ENCODE data around the gene BSDC1. TPM values are rescaled to one million over a fixed set of nuclear protein-coding genes. Genes with fewer than 3 reads are reported as not detected.
"Not testable (repeated sequence)": the region's sequence is repeated elsewhere in the genome, so short reads cannot be mapped to it uniquely, and the experiment has no call there.

Gene BSDC1
- total RNA-seq (78.7 and 79.5 TPM in 2 replicates), polyA plus RNA-seq (56.2 and 56.7 TPM in 2 replicates)

DNA sequence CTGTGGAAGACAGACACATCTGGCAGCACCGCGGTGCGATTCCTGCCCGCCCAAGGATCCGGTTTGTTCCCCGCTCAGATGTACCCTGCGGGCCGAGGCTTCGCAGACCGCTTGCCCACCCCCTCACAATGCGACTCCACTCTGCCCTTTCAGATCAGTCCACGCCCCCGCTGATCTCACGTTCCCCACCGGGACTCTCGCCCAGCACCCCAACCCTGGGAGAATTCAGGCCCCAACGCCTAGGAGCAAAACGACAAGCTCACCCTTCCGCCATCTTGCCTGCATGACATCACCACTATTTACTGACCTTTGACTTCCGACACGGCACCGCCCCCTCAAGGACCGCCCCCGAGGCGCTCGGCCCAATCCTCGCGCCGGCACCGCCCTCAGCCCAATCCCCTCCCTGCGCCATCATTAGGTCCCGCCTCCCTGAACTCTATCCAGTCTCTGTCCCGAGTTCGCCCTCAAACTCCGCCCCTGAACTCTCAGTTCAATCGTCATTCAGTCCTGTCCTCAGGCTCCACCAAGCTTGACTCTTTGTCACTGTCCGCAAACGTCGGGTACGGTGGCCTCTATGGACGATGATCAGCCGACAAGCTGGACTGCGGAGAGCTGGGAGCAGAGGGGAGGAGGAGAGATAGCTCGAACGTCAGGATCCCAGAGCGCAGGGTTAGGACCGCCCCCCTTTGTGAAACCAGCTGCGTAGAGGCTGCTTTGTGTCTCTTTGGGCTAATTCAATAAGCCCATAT is at the start of gene BSDC1:
Gene BSDC1 (minus strand): TSS at position 301 of the 749 bp plus-strand sequence. CDS start 27 bp downstream, at position 274.
- H3K27ac ChIP-seq, result peak within 1 kb of the TSS; percentile 96
- H3K4me3 ChIP-seq, result peak within 1 kb of the TSS; percentile 77
- H3K9me3 ChIP-seq (ENCODE audit: low read depth), result no peaks in the 10 kb centered on the region
- TF ChIP-seq, protein P1, sequence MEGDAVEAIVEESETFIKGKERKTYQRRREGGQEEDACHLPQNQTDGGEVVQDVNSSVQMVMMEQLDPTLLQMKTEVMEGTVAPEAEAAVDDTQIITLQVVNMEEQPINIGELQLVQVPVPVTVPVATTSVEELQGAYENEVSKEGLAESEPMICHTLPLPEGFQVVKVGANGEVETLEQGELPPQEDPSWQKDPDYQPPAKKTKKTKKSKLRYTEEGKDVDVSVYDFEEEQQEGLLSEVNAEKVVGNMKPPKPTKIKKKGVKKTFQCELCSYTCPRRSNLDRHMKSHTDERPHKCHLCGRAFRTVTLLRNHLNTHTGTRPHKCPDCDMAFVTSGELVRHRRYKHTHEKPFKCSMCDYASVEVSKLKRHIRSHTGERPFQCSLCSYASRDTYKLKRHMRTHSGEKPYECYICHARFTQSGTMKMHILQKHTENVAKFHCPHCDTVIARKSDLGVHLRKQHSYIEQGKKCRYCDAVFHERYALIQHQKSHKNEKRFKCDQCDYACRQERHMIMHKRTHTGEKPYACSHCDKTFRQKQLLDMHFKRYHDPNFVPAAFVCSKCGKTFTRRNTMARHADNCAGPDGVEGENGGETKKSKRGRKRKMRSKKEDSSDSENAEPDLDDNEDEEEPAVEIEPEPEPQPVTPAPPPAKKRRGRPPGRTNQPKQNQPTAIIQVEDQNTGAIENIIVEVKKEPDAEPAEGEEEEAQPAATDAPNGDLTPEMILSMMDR (IDR thresholded peaks at IDR 0.05; ENCODE audit: low read depth, low read length), result no peak
- no peaks in the 10 kb centered on the region for H3K27me3 ChIP-seq
- peak; percentile 99 for DNase-seq (ENCODE audit: low read depth in 1 of 2, low spot score in 1 of 2)
- H3K4me1 ChIP-seq (ENCODE audit: low read depth), result peaks cover 7% of the 10 kb centered on the region
- H3K36me3 ChIP-seq, result peaks cover under 1% of the 10 kb centered on the region

- DNase-seq (ENCODE audit: low read depth in 1 of 2, low spot score in 1 of 2); H3K4me1 ChIP-seq (ENCODE audit: low read depth); H3K36me3 ChIP-seq; H3K9me3 ChIP-seq (ENCODE audit: low read depth); H3K27ac ChIP-seq; H3K4me3 ChIP-seq; H3K27me3 ChIP-seq: not testable (repeated sequence)
These were observed 47.2 kb upstream of the BSDC1 start for GRCh38 chr1:32441467-32441866.

GRCh38 chr1:32438777-32439176 is 44.5 kb upstream of the BSDC1 start:
- not testable (repeated sequence) for H3K36me3 ChIP-seq; H3K27ac ChIP-seq; H3K4me1 ChIP-seq (ENCODE audit: low read depth); DNase-seq (ENCODE audit: low read depth in 1 of 2, low spot score in 1 of 2); H3K4me3 ChIP-seq; H3K27me3 ChIP-seq; H3K9me3 ChIP-seq (ENCODE audit: low read depth)

- Histone ChIP-seq H3K27ac (no peak overlapping the region), H3K36me3 (no peaks in the 10 kb centered on the region), H3K4me1 (ENCODE audit: low read depth) (no peaks in the 10 kb centered on the region), H3K4me3 (no peak overlapping the region), H3K27me3 (no peaks in the 10 kb centered on the region), H3K9me3 (ENCODE audit: low read depth) (no peaks in the 10 kb centered on the region)
- no peak for DNase-seq (ENCODE audit: low read depth in 1 of 2, low spot score in 1 of 2)
- TF ChIP-seq, protein P1 (IDR thresholded peaks at IDR 0.05; ENCODE audit: low read depth, low read length), result no peak
These were observed 43.9 kb upstream of the BSDC1 start for GRCh38 chr1:32438136-32438535.

- Histone ChIP-seq H3K27ac (no peak overlapping the region), H3K27me3 (no peaks in the 10 kb centered on the region), H3K36me3 (no peaks in the 10 kb centered on the region), H3K4me1 (ENCODE audit: low read depth) (no peaks in the 10 kb centered on the region), H3K9me3 (ENCODE audit: low read depth) (no peaks in the 10 kb centered on the region), H3K4me3 (no peak overlapping the region)
- no peak for DNase-seq (ENCODE audit: low read depth in 1 of 2, low spot score in 1 of 2)
- TF ChIP-seq, protein P1 (IDR thresholded peaks at IDR 0.05; ENCODE audit: low read depth, low read length), result no peak
These were observed 37.6 kb upstream of the BSDC1 start for GRCh38 chr1:32431736-32432400.

GRCh38 chr1:32427264-32427963 is 33.2 kb upstream of the BSDC1 start:
- Histone ChIP-seq H3K27me3 (no peaks in the 10 kb centered on the region), H3K4me1 (ENCODE audit: low read depth) (no peaks in the 10 kb centered on the region), H3K36me3 (no peaks in the 10 kb centered on the region), H3K27ac (no peak overlapping the region), H3K4me3 (no peak overlapping the region), H3K9me3 (ENCODE audit: low read depth) (no peaks in the 10 kb centered on the region)
- TF ChIP-seq, protein P1 (IDR thresholded peaks at IDR 0.05; ENCODE audit: low read depth, low read length), result no peak
- DNase-seq (ENCODE audit: low read depth in 1 of 2, low spot score in 1 of 2), result no peak
